ENCODE data around the gene ARGFX. TPM values are rescaled to one million over a fixed set of nuclear protein-coding genes. Genes with fewer than 3 reads are reported as not detected.
"Not testable (repeated sequence)": the region's sequence is repeated elsewhere in the genome, so short reads cannot be mapped to it uniquely, and the experiment has no call there.

Gene ARGFX
- total and polyA plus RNA-seq, 2 of the 13 experiments (the other 11 are each of a cell fraction or from before 2014, with no cell fraction given): not detected

DNA sequence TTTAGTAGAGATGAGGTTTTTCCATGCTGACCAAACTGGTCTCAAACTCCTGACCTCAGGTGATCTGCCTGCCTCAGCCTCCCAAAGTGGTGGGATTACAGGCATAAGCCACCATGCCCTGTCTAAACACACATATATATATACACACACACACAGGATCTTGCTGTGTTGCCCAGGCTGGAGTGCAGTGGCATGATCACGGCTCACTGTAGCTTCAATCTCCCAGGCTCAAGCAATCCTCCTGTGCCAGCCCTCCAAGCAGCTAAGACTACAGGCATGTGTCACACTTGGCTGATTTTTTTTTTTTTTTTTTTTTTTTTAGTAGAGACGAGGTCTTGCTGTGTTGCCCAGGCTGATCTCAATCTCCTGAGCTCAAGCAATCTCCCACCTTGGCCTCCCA lies 32.2 kb downstream of the ARGFX start:
- H3K36me3 ChIP-seq (replicated peaks in 1 of 2; ENCODE audit: control insufficient read depth in 1 of 2, insufficient read depth in 2 of 2, low read length in 2 of 2); H4K20me1 ChIP-seq (ENCODE audit: insufficient read depth, low read length); H3K4me2 ChIP-seq (ENCODE audit: low read depth, low read length); H3K9ac ChIP-seq (ENCODE audit: insufficient read depth, low read depth, low read length); H3K4me3 ChIP-seq (replicated peaks in 1 of 3; ENCODE audit: insufficient read depth in 1 of 3, low read depth in 2 of 3, low read length in 3 of 3); H3K79me2 ChIP-seq (ENCODE audit: insufficient read depth, low read length); ATAC-seq; CTCF ChIA-PET (ENCODE audit: low intra/inter-chr PET ratio, low total read pairs); POLR2A ChIA-PET; H3K9me3 ChIP-seq (ENCODE audit: low read length); intact Hi-C loops (cut with micrococcal nuclease; ENCODE audit: unreplicated experiment); in situ Hi-C loops (cut with HindIII; ENCODE audit: extremely low pct_ligation_motif_present, low pct_unique_long_range_greater_than_20kb); FAIRE-seq; BruUV-seq (replicated peaks); H2AFZ ChIP-seq (ENCODE audit: low read length); H3K4me1 ChIP-seq (ENCODE audit: insufficient read depth, low read length); H3K27me3 ChIP-seq (ENCODE audit: control insufficient read depth in 1 of 2, insufficient read depth in 2 of 2, low read length in 2 of 2); DNase-seq (ENCODE audit: low spot score); H3K27ac ChIP-seq (ENCODE audit: extremely low read length, insufficient read depth, low read length): not testable (repeated sequence)
- peak; percentile 26; the same call in 1 of the 2 replicates for TF ChIP-seq ZNF121 (CRISPR knock-in tag; IDR thresholded peaks at IDR 0.05)
- WGBS (ENCODE audit: low lambda C conversion rate): 34% methylated on average over 2 of the region's 2 CpGs

DNA sequence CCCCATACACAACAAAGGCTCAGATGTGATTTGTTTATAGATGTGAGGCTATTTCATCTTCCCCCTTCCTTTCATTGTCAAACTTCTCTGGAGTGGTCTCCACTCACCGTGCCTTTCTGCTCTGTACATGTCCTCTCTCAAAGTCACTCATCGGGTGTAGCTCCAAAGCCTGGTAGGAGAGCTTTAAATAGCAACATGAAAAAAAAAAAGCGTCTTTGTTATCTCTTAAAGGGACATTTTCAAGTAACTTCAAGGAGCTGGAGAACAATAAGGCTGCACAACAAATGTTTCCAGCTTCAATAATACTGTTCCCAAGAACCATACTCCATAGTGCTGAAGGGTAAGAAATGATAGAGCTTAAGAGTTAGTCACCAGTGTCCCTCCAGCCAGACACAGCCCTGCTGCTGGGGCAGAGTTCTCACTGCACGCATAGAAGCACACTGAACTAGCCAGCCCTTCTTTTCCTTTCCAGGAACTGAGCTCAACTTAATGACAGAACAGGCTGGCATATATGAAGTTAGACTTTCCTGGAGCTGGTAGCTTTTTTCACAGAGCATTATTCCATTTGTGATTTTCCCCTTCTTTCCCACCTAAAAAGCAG lies 33.6 kb downstream of the ARGFX start:
- in situ Hi-C loops (cut with HindIII; ENCODE audit: extremely low pct_ligation_motif_present, low pct_unique_long_range_greater_than_20kb): no loop called here
- FAIRE-seq (no peak), DNase-seq (ENCODE audit: low spot score) (no peak), ATAC-seq (no peak)
- Histone ChIP-seq H3K36me3 (replicated peaks in 1 of 2; ENCODE audit: control insufficient read depth in 1 of 2, insufficient read depth in 2 of 2, low read length in 2 of 2) (no peaks in the 10 kb centered on the region), H3K79me2 (ENCODE audit: insufficient read depth, low read length) (no peaks in the 10 kb centered on the region), H4K20me1 (ENCODE audit: insufficient read depth, low read length) (no peaks in the 10 kb centered on the region), H3K9ac (ENCODE audit: insufficient read depth, low read depth, low read length) (no peak overlapping the region), H3K4me2 (ENCODE audit: low read depth, low read length) (no peak overlapping the region), H3K27me3 (ENCODE audit: control insufficient read depth in 1 of 2, insufficient read depth in 2 of 2, low read length in 2 of 2) (no peaks in the 10 kb centered on the region), H3K27ac (ENCODE audit: extremely low read length, insufficient read depth, low read length) (no peak overlapping the region), H3K4me3 (replicated peaks in 1 of 3; ENCODE audit: insufficient read depth in 1 of 3, low read depth in 2 of 3, low read length in 3 of 3) (no peak overlapping the region), H3K9me3 (ENCODE audit: low read length) (no peaks in the 10 kb centered on the region), H2AFZ (ENCODE audit: low read length) (no peak overlapping the region), H3K4me1 (ENCODE audit: insufficient read depth, low read length) (no peaks in the 10 kb centered on the region)
- ChIA-PET CTCF (ENCODE audit: low intra/inter-chr PET ratio, low total read pairs) (no interaction called here), POLR2A (no interaction called here)
- intact Hi-C loops (cut with micrococcal nuclease; ENCODE audit: unreplicated experiment): no loop called here
- no TSS peak for BruUV-seq (replicated peaks)
- 9% methylated on average over 3 of the region's 4 CpGs for WGBS (ENCODE audit: low lambda C conversion rate)
- no peak for TF ChIP-seq DMAP1 (CRISPR knock-in tag; IDR thresholded peaks at IDR 0.05)
- TF ChIP-seq, protein P1, sequence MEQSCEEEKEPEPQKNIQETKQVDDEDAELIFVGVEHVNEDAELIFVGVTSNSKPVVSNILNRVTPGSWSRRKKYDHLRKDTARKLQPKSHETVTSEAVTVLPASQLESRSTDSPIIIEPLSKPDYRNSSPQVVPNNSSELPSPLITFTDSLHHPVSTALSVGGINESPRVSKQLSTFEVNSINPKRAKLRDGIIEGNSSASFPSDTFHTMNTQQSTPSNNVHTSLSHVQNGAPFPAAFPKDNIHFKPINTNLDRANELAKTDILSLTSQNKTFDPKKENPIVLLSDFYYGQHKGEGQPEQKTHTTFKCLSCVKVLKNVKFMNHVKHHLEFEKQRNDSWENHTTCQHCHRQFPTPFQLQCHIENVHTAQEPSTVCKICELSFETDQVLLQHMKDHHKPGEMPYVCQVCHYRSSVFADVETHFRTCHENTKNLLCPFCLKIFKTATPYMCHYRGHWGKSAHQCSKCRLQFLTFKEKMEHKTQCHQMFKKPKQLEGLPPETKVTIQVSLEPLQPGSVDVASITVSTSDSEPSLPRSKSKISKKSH (CRISPR knock-in tag; IDR thresholded peaks at IDR 0.05; ENCODE audit: borderline replicate concordance): no peak
- TF ChIP-seq ZNF747 (CRISPR knock-in tag; IDR thresholded peaks at IDR 0.05; ENCODE audit: borderline replicate concordance): no peak
- TF ChIP-seq ZNF737 (CRISPR knock-in tag; IDR thresholded peaks at IDR 0.05; ENCODE audit: borderline replicate concordance): no peak
- no peak for TF ChIP-seq ZKSCAN8 (CRISPR knock-in tag; IDR thresholded peaks at IDR 0.05; ENCODE audit: borderline replicate concordance)
- no peak for TF ChIP-seq ZFP37 (CRISPR knock-in tag; IDR thresholded peaks at IDR 0.05; ENCODE audit: borderline replicate concordance)
- TF ChIP-seq ETV5 (CRISPR knock-in tag; IDR thresholded peaks at IDR 0.05; ENCODE audit: borderline replicate concordance): no peak
- no peak for TF ChIP-seq MIER3 (CRISPR knock-in tag; IDR thresholded peaks at IDR 0.05; ENCODE audit: borderline replicate concordance)
- TF ChIP-seq RCOR2 (CRISPR knock-in tag; IDR thresholded peaks at IDR 0.05): no peak
- TF ChIP-seq, protein P2, sequence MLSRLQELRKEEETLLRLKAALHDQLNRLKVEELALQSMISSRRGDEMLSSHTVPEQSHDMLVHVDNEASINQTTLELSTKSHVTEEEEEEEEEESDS (CRISPR knock-in tag; IDR thresholded peaks at IDR 0.05; ENCODE audit: borderline replicate concordance): no peak
- TF ChIP-seq ZNF30 (CRISPR knock-in tag; IDR thresholded peaks at IDR 0.05): no peak
- no peak for TF ChIP-seq ZNF367 (CRISPR knock-in tag; IDR thresholded peaks at IDR 0.05; ENCODE audit: borderline replicate concordance)
- no peak for TF ChIP-seq ERF (CRISPR knock-in tag; IDR thresholded peaks at IDR 0.05)
- TF ChIP-seq, protein P3, sequence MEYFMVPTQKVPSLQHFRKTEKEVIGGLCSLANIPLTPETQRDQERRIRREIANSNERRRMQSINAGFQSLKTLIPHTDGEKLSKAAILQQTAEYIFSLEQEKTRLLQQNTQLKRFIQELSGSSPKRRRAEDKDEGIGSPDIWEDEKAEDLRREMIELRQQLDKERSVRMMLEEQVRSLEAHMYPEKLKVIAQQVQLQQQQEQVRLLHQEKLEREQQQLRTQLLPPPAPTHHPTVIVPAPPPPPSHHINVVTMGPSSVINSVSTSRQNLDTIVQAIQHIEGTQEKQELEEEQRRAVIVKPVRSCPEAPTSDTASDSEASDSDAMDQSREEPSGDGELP (IDR thresholded peaks at IDR 0.05; ENCODE audit: borderline replicate concordance, low read depth): no peak

Data from HepG2 (cell line).